ENCODE data around the gene ABLIM1. TPM values are rescaled to one million over a fixed set of nuclear protein-coding genes. Genes with fewer than 3 reads are reported as not detected.
A peak's percentile ranks its signal among the peaks of the same experiment; 100 is the strongest.

Gene ABLIM1
- total and polyA plus RNA-seq, 2 of the 13 experiments (the other 11 are each of a cell fraction or from before 2014, with no cell fraction given) = 59.4 to 92.7 TPM

GRCh38 chr10:114526504-114527238 lies 131.4 kb downstream of the ABLIM1 start (continued):
- TF ChIP-seq TFE3 (CRISPR knock-in tag; IDR thresholded peaks at IDR 0.05) (no peak; the same call in 1 of the 2 replicates), MXD1 (CRISPR knock-in tag; IDR thresholded peaks at IDR 0.05) (peak; percentile 31; the same call in 1 of the 2 replicates), FOSL2 (CRISPR knock-in tag; IDR thresholded peaks at IDR 0.05) (peak; percentile 47; the same call in 1 of the 2 replicates), NR3C1 (CRISPR knock-in tag; IDR thresholded peaks at IDR 0.05) (no peak), GPBP1L1 (CRISPR knock-in tag; IDR thresholded peaks at IDR 0.05) (no peak), NBN (conservative IDR thresholded peaks at IDR 0.05) (no peak), TBL1XR1 (IDR thresholded peaks at IDR 0.05; ENCODE audit: borderline replicate concordance, low read length, partially characterized antibody) (no peak), ZMYM4 (CRISPR knock-in tag; IDR thresholded peaks at IDR 0.05) (peak; percentile 76), RFX3 (CRISPR knock-in tag; IDR thresholded peaks at IDR 0.05) (no peak), BRD4 (CRISPR knock-in tag; IDR thresholded peaks at IDR 0.05) (peak; percentile 83; the same call in 1 of the 2 replicates), MYPOP (CRISPR knock-in tag; IDR thresholded peaks at IDR 0.05) (0 out of 2 replicates have a peak, but pooled peaks have one; percentile 60), CCDC6 (CRISPR knock-in tag; IDR thresholded peaks at IDR 0.05) (peak; percentile 70; the same call in 1 of the 2 replicates), SP5 (CRISPR knock-in tag; IDR thresholded peaks at IDR 0.05; ENCODE audit: borderline replicate concordance, low read depth) (no peak), RFX5 (IDR thresholded peaks at IDR 0.05; ENCODE audit: low read depth, low read length) (no peak; the same call in 1 of the 2 replicates), PAX8 (CRISPR knock-in tag; IDR thresholded peaks at IDR 0.05; ENCODE audit: borderline replicate concordance) (no peak), HNF1A (IDR thresholded peaks at IDR 0.05; ENCODE audit: low read depth) (no peak), HNF1A (CRISPR knock-in tag; IDR thresholded peaks at IDR 0.05; ENCODE audit: borderline replicate concordance) (peak; percentile 54; the same call in 1 of the 2 replicates), ARID2 (CRISPR knock-in tag; IDR thresholded peaks at IDR 0.05; ENCODE audit: borderline replicate concordance) (no peak; the same call in 1 of the 2 replicates), THAP11 (CRISPR knock-in tag; IDR thresholded peaks at IDR 0.05) (peak; percentile 64), TARDBP (CRISPR knock-in tag; IDR thresholded peaks at IDR 0.05) (0 out of 2 replicates have a peak, but pooled peaks have one; percentile 33), ZFP82 (CRISPR knock-in tag; IDR thresholded peaks at IDR 0.05; ENCODE audit: borderline replicate concordance) (no peak), ZNF598 (CRISPR knock-in tag; IDR thresholded peaks at IDR 0.05; ENCODE audit: borderline replicate concordance) (0 out of 2 replicates have a peak, but pooled peaks have one; percentile 78)

Data from HepG2 (cell line).